GM19240 (cell line): ENCODE results near the gene ZMIZ2.
A peak's percentile ranks its signal among the peaks of the same experiment; 100 is the strongest.
"Not testable (repeated sequence)": the region's sequence is repeated elsewhere in the genome, so short reads cannot be mapped to it uniquely, and the experiment has no call there.

ENCODE experiments used
- DNase-seq: peaks from one replicate; pipeline ENCODE4 v3.0.0; 2011; ENCODE audit warnings: low spot score; ENCODE audit not compliant: insufficient read length

ZMIZ2 gene

GRCh38 chr7:44748045-44748947 is at the start of gene ZMIZ2:
ZMIZ2 (plus strand) TSS chr7:44748847; CDS start chr7:44756250, 7,403 bp downstream.
- DNase-seq = peak; percentile 78

GRCh38 chr7:44699598-44699997 is 49.0 kb upstream of the ZMIZ2 start:
- not testable (repeated sequence) for DNase-seq

- no peak for DNase-seq
Measured at GRCh38 chr7:44700322-44700721, 48.3 kb upstream of the ZMIZ2 start.

GRCh38 chr7:44703391-44703790 is 45.3 kb upstream of the ZMIZ2 start:
- not testable (repeated sequence) for DNase-seq

GRCh38 chr7:44703921-44704320 is 44.7 kb upstream of the ZMIZ2 start:
- DNase-seq = no peak

- DNase-seq = no peak
Measured at GRCh38 chr7:44705434-44705833, 43.2 kb upstream of the ZMIZ2 start.

- no peak for DNase-seq
Measured at GRCh38 chr7:44706788-44707557, 41.7 kb upstream of the ZMIZ2 start.

GRCh38 chr7:44707558-44708230 is 41.0 kb upstream of the ZMIZ2 start:
- DNase-seq = no peak

- DNase-seq = no peak
Measured at GRCh38 chr7:44709011-44709915, 39.4 kb upstream of the ZMIZ2 start.

- DNase-seq = no peak
Measured at GRCh38 chr7:44709945-44710596, 38.6 kb upstream of the ZMIZ2 start.

- no peak for DNase-seq
Measured at GRCh38 chr7:44711528-44711927, 37.1 kb upstream of the ZMIZ2 start.

GRCh38 chr7:44712012-44712411 is 36.6 kb upstream of the ZMIZ2 start:
- DNase-seq = no peak

- no peak for DNase-seq
Measured at GRCh38 chr7:44713141-44713540, 35.5 kb upstream of the ZMIZ2 start.

- DNase-seq = no peak
Measured at GRCh38 chr7:44713680-44714335, 34.8 kb upstream of the ZMIZ2 start.

GRCh38 chr7:44716205-44716604 is 32.4 kb upstream of the ZMIZ2 start:
- no peak for DNase-seq

- no peak for DNase-seq
Measured at GRCh38 chr7:44720301-44720700, 28.3 kb upstream of the ZMIZ2 start.

GRCh38 chr7:44724276-44724675 is 24.4 kb upstream of the ZMIZ2 start:
- DNase-seq = no peak

GRCh38 chr7:44726250-44726649 is 22.4 kb upstream of the ZMIZ2 start:
- DNase-seq = not testable (repeated sequence)

GRCh38 chr7:44727158-44727936 is 21.3 kb upstream of the ZMIZ2 start:
- no peak for DNase-seq
